GM21529 (cell line): Measurements from ENCODE around the gene RELN.
"Not testable (repeated sequence)": the region's sequence is repeated elsewhere in the genome, so short reads cannot be mapped to it uniquely, and the experiment has no call there.

ENCODE experiments used
- ATAC-seq: cut with Tn5 transposase; IDR thresholded peaks from one replicate; pipeline ENCODE4 v1.9.1; 2021; ENCODE audit not compliant: unreplicated experiment

RELN gene

DNA sequence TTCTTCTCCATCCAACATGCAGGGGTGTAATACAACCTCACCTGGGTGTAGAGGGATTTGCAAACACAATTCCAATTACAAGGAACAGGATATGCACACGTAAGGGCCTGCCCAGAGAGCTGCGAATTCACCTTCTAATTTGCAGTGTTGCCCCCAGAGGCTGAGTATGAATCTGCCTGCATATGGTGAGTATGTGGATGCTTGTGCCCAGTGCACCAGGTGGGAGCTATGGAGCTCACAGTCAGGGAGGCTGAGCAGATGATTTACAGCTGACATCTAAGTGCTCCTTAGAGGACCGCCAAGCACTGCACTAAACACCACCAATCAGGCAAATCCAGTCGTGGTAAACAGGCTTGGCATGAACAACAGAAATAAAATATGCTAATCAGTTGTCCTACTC, 132.0 kb downstream of the RELN start:
- no peak for ATAC-seq

DNA sequence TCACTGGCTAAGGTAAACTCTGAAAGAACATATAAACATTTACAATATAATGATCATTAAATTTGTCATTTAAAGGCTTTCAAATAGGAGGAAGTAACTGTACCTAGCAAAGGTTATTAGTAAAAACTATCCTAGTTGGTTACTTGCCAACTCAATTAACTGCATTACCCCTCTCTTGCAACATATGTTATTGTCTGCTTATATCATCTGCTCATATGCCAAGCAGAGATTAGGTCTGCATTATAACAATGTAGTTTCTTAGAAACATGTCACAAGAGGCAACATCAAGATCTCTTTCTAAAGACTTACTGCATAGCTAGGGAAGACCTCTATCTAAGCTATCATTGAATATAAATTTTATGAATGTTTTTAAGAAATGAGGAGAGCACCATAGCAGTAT, 132.5 kb downstream of the RELN start:
- no peak for ATAC-seq

DNA sequence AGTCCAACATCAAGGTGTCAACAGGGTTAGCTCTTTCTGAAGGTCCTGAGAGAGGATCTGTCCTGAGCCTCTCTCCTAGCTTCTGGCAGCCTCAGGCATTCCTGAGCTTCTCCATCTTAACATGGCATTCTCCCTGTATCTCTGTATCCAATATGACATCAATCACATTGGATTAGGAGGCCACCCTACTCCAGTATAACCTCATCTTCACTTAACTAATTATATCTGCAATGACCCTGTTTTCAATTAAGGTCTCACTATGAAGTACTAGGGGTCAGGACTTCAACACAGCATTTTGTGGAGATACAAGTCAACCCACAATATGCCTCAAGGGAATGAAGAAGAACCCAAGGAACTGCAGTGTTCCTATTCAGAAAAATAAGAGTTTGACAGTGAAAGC, 133.8 kb downstream of the RELN start:
- ATAC-seq = no peak

DNA sequence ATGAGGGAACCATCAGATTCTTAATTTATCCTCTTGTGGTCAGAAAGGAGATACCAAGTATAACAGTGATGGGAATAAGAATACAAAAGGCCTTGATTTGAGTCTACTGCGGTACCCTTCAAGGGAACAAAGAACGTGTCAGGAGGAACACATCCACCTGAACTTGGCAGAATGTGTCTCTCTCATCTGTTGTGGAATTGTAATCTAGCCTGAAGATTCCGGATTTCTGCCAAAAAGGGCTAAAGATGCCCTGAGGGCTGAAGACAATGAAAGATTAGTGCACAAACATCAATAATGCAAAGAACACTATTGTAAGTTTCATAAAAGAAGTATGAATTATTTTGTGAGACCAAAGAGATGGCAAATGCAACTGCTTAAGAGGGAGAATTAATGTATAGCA, 134.8 kb downstream of the RELN start:
- ATAC-seq = no peak

DNA sequence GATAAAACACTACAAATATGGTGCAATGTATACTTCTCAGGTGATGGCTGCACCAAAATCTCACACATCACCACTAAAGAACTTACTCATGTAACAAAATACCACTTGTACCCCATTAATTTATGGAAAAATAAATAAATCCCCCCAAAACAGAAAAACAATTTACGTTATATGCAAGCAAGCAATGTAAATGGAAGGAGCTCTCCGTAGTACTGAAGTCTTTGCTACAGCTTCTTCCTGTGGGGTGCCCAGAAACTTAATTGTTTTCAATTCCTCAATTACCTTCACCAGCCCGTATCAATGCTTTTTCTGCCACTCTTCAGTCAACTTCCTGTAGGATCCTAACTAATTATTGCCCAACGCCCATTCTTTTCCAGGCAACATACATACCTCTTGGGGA, 138.1 kb downstream of the RELN start:
- no peak for ATAC-seq

DNA sequence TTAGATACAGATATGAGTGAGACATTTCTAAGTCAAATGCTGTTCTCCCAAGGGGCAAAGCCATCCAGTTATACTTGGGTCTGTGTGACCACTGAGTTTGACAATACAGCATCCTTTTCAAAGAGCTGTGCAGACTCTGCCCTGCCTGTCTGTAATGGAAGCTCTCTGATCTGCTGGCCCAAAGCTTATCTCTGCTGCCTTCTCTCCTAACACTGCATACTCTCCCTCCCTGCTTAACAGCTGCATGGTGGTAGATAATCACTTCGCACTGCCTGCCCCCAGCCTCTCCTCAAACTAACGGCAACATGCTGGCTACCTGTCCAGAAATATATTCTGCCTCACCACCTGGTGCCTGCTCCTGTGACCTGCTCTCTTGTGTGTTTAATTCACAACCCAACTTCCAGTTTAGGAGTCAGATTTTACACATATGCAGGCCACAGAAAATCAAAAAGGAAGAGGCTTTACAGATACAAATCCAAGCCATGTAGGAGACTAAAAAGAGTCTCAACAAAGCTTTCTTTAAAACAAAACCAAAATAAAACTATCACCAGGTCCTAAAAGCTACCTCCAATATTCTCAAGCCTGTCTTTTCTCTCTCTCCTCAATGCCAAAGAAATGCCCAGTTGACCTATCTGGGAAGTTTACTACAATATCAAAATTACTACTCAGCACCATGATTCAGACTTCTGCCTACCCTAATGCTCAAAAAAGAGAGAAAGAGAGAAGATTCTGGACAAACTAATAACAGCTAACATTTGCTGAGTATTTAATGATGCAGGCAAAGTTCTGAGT, 145.6 kb downstream of the RELN start:
- ATAC-seq = no peak

DNA sequence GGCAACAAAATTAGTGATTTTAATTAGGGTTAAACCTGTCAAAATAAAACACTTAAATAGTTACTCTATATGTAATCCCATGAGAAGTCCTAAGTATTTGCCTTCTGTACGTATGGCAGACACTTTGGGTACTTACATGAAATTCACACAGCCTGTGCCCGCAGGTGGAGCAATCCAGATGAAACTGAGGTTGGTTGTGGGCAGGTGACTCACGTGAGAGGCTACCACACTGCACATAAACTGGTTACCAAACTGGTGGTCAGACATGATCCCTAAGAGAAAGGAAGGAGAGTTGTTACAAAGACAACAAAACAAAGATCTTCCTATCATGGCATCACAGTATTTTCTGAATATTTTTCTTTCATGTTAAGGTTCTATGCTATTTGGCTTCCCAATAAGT, 156.1 kb downstream of the RELN start:
- ATAC-seq = no peak

DNA sequence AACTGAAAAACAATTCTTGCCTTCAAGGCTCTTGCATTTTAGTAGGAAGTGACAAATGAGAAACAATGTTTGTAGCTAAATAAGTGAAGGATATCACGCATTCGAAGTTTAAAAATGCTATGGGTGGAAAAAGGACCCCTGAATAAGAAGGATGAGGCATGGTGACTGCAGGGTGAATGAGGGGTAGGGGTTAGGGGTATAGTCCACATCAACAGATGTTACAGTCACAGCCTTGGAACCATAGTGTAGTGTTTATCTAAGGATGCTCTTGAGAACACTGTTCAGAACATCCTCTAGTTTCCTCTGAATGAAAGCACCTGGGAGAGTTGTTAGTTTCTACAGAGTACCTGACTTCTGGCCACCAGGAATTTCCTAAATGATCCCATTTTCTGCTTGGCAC, 157.0 kb downstream of the RELN start:
- ATAC-seq = no peak

DNA sequence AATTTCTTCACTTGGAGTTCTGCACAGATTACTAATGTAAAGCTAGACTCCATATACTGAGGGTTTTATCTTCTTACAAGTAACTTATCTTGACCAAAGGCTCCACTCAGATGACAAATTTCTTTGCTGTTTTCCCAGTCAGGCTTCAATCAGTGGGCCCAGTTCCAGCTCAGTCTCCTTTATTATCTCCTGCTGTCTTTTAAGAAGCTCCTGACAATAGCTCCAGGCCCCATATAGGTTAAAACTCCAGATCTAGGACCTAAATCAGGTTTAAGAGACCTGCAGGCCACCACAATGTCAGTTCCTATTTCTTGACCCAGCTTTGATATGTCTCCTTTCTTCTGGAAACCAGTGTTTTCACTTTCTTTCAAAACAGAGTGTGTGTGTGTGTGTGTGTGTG, 165.2 kb downstream of the RELN start:
- no peak for ATAC-seq

DNA sequence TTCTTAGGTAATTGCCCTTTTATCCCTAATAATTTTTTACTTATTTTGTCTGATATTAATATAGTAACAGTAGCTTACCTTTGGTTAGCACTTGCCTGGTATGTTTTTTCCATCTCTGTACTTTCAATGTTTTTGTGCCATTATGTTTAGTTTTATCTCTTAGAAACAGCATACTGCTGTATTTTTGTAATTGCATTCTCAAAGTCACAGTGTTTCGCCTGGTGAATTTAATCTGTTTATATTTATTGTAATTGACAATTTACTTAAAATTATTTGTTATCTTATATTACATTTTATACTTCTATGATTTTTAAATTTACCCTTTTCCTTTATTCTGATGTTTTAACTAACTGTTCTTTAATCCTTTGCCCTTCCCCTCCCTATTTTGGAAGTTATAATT, 166.4 kb downstream of the RELN start:
- no peak for ATAC-seq

DNA sequence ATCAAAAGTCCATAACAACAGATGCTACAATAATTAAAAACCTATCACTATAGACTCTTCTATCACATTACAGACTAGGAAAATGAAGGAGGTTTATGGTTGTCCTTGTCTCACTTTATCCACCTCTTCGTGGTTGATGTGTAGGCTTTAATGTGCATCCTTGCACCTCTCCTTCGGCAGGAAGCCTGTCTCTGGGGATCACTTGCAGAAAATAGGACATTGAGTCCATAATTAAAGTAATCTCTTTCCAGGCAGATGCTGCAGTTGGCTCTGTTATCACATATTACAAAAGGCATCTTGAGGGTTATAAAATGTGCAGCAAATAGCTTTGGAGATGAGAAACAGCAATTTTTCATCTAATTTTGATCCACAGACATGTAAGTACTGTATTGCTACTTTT, 168.4 kb downstream of the RELN start:
- no peak for ATAC-seq

DNA sequence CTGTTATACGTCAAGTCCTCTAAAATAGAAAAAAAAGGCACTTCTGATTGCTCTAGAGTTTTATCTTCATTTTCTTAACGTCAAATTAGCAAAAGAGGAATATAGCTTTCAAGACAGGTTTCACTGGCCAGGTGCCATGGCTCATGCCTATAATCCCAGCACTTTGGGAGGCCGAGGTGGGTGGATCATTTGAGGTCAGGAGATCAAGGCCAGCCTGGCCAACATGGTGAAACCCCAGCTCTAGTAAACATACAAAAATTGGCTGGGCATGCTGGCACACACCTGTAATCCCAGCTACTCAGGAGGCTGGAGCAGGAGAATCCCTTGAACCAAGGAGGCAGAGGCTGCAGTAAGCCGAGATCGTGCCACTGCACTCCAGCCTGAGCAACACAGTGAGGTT, 173.5 kb downstream of the RELN start:
- not testable (repeated sequence) for ATAC-seq

DNA sequence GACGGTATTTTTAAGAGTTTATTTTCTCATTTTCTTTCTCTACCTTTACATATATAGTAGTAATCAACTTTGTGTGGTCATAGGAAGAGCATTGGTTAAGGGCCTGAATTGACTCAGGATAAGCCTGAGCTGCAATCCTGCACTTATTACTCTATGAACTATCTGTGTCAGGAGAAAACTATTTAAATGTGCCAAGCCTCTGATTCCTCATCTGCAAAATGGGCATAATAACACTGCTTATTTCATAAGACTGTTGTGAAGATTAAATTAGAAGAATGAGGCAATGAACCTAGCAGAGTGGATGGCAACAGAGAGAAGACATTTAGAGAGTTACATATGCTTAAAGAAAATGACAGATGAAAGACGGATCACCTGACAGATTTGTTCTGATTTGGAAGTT, 175.5 kb downstream of the RELN start:
- no peak for ATAC-seq

DNA sequence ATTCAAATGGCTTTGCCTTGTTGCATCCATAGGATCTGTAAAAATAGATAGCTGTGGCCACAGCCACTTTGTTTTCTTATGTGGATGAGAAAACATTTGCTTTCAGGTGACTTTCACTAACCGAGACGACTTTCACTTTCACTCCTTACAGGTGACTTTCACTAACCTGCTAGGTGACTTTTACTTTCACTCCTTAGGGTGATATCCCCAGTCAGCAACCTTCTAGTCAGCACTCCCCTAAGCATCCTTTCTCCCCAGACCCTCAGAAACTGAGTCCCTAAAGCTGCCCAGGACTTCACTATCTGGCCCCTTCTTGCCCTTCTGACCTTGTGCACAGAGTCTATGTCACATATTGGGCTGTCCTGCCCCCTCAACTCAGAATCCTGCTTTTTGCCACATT, 177.5 kb downstream of the RELN start:
- peak; percentile 91 for ATAC-seq

DNA sequence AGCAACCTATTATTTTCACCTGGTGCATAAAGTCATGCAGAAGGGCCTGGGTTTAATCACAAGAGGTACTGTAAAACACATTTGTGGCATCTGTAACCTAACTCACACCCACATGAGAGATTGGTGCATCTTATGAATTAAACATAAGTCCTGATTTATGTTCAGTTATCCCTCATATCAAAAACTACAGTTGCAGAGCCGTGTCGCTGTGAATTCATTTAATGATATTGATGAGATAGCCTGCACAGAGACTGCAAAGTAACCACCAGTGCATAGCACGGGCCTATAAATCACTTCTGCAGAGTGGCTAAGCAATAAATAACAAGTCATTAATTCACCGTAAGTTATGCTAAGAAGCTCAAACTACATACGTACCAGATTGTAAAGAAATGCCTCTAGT, 178.2 kb downstream of the RELN start:
- ATAC-seq = no peak

DNA sequence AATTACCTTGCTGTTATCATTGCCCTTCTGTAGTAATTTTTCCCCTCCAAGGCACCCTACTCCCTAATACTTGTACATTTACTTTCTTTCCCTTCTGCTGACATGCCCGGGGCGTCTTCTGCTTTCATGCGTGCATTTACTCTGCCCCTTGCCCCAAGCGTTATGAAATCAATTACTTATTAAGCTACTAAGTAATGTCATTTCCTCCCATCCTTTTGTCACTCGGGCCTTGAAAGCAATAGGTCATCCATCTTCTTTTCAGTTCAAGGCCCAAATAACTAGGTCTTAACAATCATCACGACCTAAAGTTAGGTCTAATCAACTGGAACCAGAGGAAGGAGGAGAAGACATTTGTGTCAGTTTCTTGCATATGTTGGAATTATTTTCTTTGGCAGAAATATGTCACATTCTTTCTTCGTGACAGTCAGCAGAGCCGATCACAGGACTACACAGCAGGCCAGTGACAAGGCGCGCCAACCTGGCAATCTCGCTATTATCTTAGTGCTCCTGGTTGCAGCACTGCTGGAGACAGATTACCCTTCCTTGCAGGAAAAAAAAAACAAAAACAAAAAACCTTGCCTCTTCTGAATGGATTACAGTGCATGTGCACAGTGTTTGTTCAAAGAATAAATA, 179.2 kb downstream of the RELN start:
- ATAC-seq = no peak

DNA sequence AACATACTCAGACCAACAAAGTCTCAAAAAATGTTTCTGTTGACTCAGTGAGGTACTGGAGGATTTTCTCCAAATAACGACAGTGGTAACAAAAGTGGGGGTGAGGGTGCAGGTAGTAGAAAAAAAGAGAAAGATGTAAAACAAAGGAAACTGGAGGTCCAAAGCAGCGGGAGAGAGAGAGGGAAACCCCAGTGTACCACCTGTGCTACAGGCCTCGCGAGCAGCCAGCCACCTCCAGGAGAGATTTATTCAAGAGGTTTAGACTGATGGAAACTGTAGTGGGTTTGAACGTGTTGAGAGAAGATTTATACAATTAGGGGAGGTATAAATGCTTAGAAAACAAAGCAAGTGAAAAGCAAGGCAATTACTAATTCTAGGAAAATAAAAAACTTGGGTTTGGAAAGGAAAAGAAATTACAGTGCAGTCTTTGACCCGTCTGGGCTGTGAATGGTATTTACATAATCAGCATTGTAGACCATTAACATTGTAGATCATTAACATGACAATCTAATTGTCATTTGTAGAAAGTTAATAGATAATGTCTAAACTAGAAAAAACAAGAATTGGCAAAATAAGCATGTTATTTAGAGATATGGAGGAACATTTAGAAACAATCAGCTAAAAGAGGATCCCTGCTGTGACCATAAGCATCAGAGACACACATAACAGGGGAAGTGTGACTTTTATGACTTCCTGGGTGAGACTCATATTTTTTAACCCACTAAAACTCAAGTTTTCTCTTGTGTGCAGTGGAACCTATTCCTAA, 180.0 kb downstream of the RELN start:
- no peak for ATAC-seq

DNA sequence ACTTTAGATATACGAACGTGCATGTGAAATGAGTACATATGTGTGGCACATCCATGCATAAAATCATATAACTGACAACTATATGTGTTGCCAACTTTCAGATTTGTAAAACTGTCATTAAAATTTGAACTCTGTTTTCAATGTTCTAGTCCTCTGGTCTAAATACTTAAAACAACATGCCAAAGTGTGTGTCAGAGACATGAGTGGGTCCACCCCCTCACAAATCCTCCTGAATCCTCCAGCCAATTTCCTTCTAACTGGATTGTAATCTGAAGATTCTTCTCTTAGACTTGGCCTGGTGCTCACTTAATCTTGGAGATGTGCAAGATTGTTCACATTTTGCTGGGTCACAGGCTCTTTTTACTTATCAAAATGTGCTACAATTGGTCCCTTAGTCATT, 184.1 kb downstream of the RELN start:
- no peak for ATAC-seq

DNA sequence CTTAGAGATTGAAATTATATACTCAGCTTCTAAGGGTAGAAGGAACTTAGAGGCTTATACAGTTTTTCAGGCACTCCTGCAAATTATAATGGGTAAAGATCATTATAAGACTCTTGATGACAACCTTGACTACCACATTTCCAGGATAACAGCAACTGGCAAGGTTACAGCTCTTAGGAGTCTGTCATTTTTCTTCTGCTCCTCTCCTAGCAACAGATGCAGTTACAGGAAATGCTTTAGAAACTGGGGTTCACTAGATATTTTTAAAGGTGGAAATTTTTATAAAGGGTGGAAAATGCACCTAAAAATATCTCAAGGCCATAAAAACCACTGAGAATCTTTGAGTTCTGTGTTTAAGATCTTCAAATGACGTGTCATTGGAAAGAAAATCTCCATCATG, 185.8 kb downstream of the RELN start:
- no peak for ATAC-seq

DNA sequence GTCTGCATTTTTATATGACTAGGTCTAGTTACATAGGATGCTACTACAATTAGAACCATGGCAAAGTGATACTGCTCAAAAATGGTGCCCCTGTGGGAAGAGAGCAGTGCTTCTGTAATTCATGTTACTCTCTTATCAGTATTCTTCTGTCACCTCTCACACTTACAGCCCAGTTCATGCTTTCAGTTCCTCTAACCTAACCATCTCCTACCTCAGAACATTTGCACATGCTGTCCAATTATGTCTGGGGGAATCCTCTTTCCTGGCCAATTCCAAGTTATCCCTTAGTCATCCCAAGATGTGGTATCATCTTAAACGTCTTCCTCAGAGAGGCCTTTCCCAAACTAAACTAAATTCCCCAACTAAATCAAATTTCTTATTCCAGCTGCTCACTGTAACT, 190.2 kb downstream of the RELN start:
- ATAC-seq = no peak

DNA sequence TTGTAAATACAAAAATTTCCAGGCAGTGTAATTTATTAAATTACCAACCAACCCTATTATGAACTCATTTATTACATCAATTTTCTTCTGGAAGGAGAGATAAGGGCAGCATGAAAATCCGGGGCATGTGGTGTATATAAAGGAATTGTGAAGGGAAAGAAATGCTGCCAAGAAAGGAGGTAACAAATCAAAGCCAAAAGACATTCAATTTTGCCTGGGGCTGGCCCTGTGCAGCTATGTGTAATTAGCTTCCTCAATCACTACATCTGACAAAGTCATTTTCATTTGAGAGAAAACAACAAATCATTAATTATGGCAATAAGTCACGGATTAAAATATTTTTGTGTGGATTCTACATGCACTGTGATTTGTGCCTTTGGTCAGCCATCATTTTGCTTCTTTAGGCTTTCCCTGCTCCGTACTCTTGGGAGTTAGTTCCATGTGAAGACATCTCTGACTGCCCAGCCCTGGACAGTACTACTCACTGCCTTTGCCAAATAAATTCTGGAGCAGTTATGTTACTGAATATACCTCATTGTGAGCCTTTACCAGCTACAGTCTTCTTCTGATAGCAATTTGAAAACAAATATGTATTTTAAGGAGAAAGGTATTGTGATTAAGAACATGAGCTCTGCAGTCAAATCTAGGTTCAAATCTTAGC, 191.7 kb downstream of the RELN start:
- no peak for ATAC-seq
